ENCODE results near the gene SERPINA7. TPM values are rescaled to one million over a fixed set of nuclear protein-coding genes. Genes with fewer than 3 reads are reported as not detected.
"Not testable (repeated sequence)": the region's sequence is repeated elsewhere in the genome, so short reads cannot be mapped to it uniquely, and the experiment has no call there.

SERPINA7 gene, protein sequence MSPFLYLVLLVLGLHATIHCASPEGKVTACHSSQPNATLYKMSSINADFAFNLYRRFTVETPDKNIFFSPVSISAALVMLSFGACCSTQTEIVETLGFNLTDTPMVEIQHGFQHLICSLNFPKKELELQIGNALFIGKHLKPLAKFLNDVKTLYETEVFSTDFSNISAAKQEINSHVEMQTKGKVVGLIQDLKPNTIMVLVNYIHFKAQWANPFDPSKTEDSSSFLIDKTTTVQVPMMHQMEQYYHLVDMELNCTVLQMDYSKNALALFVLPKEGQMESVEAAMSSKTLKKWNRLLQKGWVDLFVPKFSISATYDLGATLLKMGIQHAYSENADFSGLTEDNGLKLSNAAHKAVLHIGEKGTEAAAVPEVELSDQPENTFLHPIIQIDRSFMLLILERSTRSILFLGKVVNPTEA
- not detected in 2 replicates for total RNA-seq
- not detected for polyA plus RNA-seq (2012)

GRCh38 chrX:106038625-106039024 is at the start of gene SERPINA7:
TSS of gene SERPINA7 (minus strand) at chrX:106038727. CDS start at chrX:106037058, 1,669 bp downstream.
- no peak for DNase-seq (ENCODE audit: low read depth)

- no peak for DNase-seq (ENCODE audit: low read depth)
These were observed 30.5 kb upstream of the SERPINA7 start for GRCh38 chrX:106069048-106069447.

- no peak for DNase-seq (ENCODE audit: low read depth)
These were observed 11.5 kb upstream of the SERPINA7 start for GRCh38 chrX:106050054-106050453.

- DNase-seq (ENCODE audit: low read depth) = no peak
These were observed 3.8 kb upstream of the SERPINA7 start for GRCh38 chrX:106042296-106042695.

- no peak for DNase-seq (ENCODE audit: low read depth)
These were observed 2.3 kb upstream of the SERPINA7 start for GRCh38 chrX:106040861-106041260.

DNA sequence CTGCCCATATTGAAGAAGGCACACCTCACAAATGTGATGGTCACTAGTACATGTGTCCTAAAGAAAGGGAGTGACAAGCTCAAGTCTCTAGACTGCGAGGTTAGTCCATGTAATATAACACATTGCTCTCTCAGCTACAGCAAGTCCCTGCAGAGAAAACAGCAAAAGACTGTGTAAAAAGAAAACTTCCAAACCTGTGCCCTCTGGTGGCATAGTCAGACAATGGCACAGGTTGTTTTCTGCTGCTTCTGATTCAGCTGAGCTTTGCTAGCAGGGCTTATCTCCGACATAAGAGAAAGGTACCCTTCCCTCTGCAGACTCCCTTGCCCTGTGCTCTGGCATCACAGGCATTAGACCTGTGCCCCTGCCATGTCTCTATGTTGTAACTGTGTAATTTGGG is 1.4 kb upstream of the SERPINA7 start:
- DNase-seq (ENCODE audit: low read depth) = peak; percentile 7

- no peak for DNase-seq (ENCODE audit: low read depth)
These were observed 573 bp downstream of the SERPINA7 start for GRCh38 chrX:106037835-106038473.

GRCh38 chrX:106036716-106037115 is 1.8 kb downstream of the SERPINA7 start:
- no peak for DNase-seq (ENCODE audit: low read depth)

DNA sequence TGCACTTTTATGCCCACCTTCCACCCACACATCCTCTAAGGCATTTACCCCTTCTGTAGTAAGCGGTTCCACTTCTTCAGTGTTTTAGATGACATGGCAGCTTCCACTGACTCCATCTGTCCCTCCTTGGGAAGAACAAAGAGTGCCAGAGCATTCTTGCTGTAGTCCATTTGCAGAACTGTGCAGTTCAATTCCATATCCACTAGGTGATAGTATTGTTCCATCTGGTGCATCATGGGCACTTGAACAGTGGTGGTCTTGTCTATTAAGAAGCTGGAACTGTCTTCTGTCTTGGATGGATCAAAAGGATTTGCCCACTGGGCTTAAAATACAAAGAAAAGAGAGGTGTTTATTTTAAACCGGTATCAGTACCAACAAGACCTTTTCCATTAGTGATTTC is 3.5 kb downstream of the SERPINA7 start:
- peak; percentile 5 for DNase-seq (ENCODE audit: low read depth)

DNA sequence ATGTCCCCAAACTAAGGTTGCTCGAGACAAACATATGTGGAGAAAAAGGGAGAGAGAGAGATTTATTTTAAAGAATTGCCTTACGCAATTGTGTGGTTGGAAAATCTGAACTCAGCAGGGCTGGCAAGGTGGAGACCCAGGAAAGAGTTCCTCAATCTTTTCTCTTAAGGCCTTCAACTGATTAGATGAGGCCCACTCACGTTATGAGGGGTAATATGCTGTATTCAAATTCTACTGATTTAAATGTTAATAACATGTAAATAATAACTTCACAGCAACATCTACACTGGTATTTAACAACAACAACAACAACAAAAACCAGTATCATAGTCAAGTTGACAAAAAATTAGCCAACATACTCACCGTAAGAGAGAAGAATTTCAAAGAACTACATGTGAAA is 14.6 kb downstream of the SERPINA7 start:
- no peak for DNase-seq (ENCODE audit: low read depth)

GRCh38 chrX:106022238-106022637 is 16.3 kb downstream of the SERPINA7 start:
- DNase-seq (ENCODE audit: low read depth) = no peak

DNA sequence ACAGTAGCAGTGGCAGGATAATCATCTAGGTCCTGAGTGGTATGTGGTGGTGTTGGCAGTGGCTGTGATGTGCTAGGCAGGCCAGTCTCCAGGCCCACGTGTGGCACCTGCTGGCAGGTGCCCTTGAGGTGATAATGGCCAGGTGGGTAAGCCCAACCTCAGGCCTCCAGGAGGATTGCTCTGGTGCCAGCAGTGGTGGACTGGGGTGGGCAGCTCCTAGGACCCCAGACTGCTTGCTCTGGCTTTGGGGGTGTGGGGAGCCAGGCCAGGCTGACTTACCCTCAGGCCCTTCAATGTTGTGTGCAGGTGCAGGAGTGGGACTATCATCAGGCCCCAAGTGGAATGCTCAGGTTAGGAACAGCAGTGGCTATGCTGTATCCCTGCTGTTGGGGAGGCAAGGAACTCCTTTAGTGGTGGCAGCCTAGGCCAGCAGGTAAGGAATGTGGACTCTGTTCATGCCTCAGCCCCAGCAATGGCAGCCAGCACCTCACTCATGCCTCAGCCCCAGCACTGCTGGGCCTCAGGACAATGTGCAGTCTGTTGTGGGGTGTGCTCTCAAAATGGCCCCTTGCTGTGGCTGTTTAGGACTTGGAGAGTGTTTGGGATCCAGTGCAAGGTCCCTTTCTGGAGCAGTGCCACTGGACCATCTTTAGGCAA is 24.3 kb downstream of the SERPINA7 start:
- DNase-seq (ENCODE audit: low read depth) = no peak

- DNase-seq (ENCODE audit: low read depth) = no peak
These were observed 29.4 kb downstream of the SERPINA7 start for GRCh38 chrX:106009145-106009544.

GRCh38 chrX:106007815-106008214 is 30.7 kb downstream of the SERPINA7 start:
- no peak for DNase-seq (ENCODE audit: low read depth)

GRCh38 chrX:106005684-106006083 is 32.8 kb downstream of the SERPINA7 start:
- DNase-seq (ENCODE audit: low read depth) = no peak

GRCh38 chrX:106000609-106001008 is 37.9 kb downstream of the SERPINA7 start:
- not testable (repeated sequence) for DNase-seq (ENCODE audit: low read depth)

DNA sequence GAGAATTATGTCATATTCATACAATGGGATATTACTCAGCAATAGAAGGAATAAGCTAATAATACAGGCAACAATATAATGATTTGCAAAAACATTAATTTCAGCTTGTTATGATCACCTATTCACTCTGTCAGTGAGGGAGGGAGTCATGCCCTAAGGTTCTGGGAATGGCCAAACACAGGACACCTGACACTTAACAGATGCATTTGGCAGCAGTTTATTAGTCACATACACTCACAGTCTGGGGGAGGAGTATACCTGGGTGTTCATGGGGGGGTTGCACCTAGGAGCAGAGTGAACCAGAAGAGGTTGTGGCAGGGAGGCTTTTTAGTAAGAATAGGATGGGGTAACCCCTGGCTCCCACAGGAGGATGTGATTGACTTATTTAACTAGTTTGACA is 38.3 kb downstream of the SERPINA7 start:
- no peak for DNase-seq (ENCODE audit: low read depth)

DNA sequence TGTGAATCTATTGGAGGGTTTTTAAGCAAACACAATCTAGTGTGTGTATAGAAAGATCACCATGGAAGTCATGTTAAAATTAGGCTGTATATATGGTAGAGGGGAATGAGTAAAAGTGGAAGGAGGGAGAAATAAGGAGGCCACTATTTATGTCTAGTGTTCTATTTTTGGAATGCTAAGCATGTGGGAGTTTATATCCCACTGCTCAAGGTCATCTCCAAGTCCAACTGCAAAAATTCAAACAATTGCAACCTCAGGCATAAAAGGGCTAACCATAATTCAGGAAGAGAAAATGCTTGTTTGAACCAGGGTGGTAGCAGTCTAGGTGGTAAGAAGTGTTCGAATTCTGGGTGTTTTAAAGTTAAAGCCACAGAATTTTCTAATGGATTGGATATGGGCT is 39.2 kb downstream of the SERPINA7 start:
- DNase-seq (ENCODE audit: low read depth) = no peak

GRCh38 chrX:105988487-105988886 is 50.0 kb downstream of the SERPINA7 start:
- DNase-seq (ENCODE audit: low read depth) = not testable (repeated sequence)
